Activated CD8-positive, alpha-beta memory T cell treated with anti-CD3 and anti-CD28 coated beads, Interleukin-2, amount 50 U/mL, for 24 hours (primary cell): Measurements from ENCODE around the gene UBE2G2.

Source experiments
- DNase-seq: peaks from one replicate; pipeline ENCODE4 v3.0.0-alpha.2; 2020; ENCODE audit errors: extremely low read depth

The UBE2G2 gene

DNA sequence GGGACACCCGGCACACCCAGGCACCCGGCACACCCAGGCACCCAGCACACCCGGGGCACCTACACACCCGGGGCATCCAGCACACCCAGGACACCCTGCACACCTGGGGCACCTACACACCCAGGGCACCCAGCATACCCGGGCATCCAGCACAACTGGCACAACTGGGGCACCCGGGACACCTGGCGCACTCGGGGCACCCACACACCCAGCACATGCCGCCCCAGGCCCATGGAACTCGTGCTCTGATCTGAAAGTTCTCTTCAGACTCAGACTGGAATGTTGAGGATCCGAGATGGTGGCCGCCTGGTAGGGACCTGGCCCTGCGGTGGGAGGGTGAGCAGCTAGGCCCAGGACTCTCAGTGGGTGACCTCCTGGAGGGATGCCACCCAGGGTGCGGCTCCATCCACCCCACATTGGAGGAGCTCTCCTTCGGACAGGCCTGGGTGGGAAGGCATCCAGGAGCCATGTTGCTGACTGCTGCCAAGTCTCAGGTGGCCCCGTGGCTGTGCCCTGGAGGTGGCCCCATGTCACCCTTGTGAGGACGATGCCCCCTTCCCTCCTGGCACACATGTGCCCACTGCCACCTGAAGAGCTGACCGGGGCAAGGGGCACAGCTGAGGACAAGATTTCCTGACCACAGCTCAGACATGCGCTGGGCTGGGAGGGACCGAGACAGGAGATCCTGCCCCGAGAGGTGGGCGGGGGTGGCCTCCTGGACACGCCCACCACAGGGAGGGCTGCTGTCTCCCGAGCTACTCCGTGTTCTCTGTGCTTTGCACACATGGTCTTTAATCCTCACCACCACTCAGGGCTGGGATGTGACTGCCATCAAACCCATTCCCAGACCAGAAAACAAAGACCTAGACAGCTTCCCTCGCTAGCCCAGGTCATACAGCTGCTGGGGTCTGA lies 37.0 kb downstream of the UBE2G2 start:
- no peak for DNase-seq

DNA sequence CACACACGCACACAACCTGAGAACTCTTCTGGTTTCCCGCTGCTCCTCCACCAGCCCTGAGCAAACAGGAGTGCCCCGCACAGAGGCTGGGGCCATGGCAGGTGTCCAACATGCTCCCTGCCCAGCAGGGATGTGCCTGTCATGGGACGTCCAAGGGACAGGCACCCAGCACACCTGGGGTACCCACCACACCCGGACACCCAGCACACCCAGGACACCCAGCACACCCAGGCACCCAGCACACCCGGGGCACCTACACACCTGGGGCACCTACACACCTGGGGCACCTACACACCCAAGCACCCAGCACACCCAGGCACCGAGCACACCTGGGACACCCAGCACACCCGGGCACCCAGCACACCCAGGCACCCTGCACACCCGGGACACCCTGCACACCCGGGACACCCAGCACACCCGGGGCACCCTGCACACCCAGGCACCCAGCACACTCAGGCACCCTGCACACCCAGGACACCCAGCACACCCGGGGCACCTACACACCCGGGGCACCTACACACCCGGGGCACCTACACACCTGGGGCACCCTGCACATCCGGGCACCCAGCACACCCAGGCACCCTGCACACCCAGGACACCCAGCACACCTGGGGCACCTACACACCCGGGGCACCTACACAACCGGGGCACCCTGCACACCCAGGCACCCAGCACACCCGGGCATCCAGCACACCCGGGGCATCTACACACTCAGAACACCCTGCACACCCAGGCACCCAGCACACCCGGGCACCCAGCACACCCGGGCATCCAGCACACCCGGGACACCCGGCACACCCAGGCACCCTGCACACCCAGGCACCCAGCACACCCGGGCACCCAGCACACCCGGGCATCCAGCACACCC lies 37.9 kb downstream of the UBE2G2 start:
- DNase-seq = no peak

DNA sequence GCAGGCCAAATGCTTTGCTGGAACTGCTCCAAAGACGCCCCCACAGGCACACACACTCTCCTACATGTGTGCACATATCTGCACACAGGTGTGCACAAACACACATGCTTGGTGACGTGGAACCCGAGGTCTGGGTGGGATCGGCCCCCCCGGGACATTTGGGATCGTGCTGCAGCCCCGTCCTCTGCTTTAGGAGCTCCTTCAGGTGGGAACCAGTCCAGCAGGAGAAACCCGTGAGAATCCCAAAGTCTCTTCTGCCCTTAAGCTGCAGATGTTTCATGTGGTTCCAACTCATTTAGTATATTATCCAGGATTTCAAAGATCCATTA lies 38.6 kb downstream of the UBE2G2 start:
- no peak for DNase-seq

GRCh38 chr21:44762221-44763049 lies 39.2 kb downstream of the UBE2G2 start:
- DNase-seq = no peak

- DNase-seq = no peak
Observed at GRCh38 chr21:44761747-44762208, 39.8 kb downstream of the UBE2G2 start.

DNA sequence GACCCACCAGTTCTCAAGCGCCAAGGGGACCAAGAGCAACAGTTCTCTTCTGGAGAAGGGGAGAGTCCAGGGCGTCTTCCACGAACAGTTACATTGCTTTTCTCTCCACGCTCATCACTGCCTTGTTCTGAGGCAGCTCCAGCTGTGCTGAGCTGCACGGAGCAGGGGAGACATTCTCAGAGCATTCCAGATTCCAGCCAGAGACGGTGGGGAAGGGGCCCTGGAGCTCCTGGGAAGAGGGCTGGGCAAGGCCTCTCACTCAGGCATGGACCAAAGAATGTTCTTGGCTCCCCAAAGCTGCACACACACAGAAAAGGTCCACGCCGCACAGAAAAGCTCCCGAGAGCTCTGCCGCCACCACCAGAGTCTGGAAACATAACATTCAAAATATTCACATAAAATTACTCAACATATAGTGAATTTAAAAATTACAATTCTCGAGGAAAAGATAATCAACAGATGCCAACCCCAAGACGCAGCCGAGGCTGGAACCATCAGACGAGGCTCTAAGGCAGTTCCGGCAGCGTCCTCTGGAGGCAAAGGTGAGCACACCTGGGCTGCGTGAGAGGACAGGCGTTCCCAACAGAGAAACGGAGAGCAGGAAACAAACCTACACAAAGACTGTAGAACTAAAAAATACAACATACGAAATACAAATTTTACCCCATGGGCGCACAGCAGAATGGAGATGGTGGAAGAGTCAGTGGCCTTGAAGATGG lies 40.5 kb downstream of the UBE2G2 start:
- DNase-seq = no peak

- DNase-seq = no peak
Observed at GRCh38 chr21:44760376-44760775, 41.2 kb downstream of the UBE2G2 start.

GRCh38 chr21:44759628-44760285 lies 41.9 kb downstream of the UBE2G2 start:
- no peak for DNase-seq

- no peak for DNase-seq
Observed at GRCh38 chr21:44758781-44759627, 42.6 kb downstream of the UBE2G2 start.

- DNase-seq = no peak
Observed at GRCh38 chr21:44758141-44758561, 43.5 kb downstream of the UBE2G2 start.

- DNase-seq = no peak
Observed at GRCh38 chr21:44757731-44758130, 43.9 kb downstream of the UBE2G2 start.

- DNase-seq = no peak
Observed at GRCh38 chr21:44756423-44757185, 45.0 kb downstream of the UBE2G2 start.

DNA sequence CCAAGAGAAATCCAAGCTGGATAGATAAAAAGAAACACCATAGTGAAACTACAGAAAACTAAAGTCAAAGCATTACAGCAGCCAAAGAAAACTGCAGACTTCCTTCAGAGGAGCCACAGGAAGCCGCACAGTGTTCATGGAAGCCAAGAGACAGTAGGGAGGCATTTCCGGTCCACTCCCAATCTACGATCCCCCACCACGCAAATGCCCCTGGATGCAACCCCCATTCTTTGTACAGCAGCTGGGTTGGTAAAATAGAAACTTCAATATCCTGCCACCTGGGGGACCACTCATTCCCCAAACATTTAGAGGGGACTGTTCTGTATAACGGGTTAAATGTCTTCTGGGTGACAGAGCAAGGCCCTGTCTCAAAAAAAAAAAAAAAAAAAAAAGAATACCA lies 46.4 kb downstream of the UBE2G2 start:
- DNase-seq = no peak

- DNase-seq = no peak
Observed at GRCh38 chr21:44753357-44753756, 48.3 kb downstream of the UBE2G2 start.

DNA sequence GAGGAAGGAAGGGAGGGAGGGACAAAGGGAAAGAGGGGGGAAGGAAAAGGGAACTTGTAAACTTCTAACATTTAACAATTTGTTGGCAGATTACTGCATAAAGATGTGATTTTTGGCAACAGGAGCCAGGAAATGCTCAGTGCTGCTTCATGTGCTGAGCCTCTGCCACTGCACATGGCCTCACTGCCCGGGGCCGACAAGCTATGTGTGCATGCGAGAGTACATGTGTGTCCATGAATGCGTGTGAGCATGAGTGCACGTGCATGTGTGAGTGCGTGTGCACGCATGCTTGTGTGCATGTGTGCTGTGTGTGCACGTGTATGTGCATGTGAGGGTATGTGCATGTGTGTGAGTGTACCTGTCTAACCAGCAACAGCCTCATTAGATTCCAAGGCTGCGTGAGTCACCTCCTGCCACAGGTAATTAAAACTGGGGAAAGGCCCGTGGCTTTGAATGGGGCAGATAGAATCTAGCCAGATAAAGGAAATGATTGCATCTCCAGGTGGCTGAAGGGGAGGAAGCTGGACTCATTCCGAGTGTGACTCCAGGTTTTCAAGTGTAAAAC lies 48.9 kb downstream of the UBE2G2 start:
- no peak for DNase-seq

DNA sequence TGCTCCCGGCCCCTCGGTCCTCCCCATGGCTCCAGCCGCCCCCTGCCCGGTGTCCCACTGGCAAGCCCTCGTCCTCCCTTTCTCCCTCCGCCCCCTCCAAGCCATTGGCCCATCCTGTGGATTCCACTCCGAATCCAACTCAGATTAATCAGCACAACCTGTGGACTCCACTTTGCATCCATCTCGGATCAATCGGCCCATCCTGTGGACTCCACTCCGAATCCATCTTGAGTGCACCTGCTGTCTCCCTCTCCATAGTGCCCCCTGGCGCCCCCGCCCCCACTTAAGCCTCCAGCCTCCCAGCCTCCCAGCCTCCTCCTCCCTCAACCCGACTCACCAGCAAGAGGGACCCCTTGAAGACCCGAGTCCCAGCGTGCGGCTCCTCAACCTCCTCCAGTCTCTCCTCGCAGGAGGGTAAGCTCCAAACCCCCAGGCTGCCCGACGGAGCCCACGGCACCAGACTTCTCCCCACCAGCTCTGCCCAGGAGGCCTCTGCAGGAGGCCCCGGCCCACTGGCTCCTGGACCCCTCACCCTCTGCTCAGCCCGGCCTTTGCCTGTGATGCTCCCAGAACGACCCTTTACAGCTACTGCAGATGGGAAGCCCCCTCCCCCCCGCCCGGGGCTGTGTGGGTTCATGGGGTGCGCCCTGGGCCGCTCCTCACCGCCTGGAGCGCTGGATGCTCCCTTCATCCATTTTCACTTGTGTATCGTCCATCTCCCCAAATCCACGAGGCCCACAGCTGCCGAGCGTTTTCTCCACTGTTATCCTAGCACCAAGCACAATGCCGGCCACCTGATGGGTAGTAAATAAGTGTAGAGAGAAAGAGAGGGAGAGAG lies 49.6 kb downstream of the UBE2G2 start:
- no peak for DNase-seq

GRCh38 chr21:44751186-44751798 lies 50.3 kb downstream of the UBE2G2 start:
- no peak for DNase-seq
